RWPE1 (cell line): ENCODE results near the gene BCAS1.
"Not testable (repeated sequence)": the region's sequence is repeated elsewhere in the genome, so short reads cannot be mapped to it uniquely, and the experiment has no call there.

Source experiments
- CTCF ChIA-PET: fragments of 350-600 bp; sonication (Branson Sonifier 250); formaldehyde crosslinking; extraction: SDS; loops from one replicate; lab custom pipeline; 2021; lab: Yijun Ruan, JAX
- POLR2A ChIA-PET: fragments of 400-600 bp; formaldehyde crosslinking; extraction: SDS; loops from one replicate; lab custom pipeline; 2020; ENCODE audit warnings: antibody characterized with exemption; ENCODE audit not compliant: low non-redundant PET; lab: Yijun Ruan, JAX
- DNase-seq: peaks from one replicate; pipeline ENCODE4 v3.0.0; 2012; ENCODE audit warnings: low spot score
- H3K27ac ChIP-seq: fragments of 450-650 bp; 2 replicates; pipeline ENCODE4 v1.5.1; 2017
- CTCF ChIP-seq: fragments of 450-650 bp; conservative IDR thresholded peaks from 2 replicates; pipeline ENCODE4 v1.5.1; 2017; ENCODE audit warnings: low read depth, mild to moderate bottlenecking

The BCAS1 gene

GRCh38 chr20:54011346-54011745 lies 59.0 kb downstream of the BCAS1 start:
- TF ChIP-seq CTCF = no peak
- CTCF ChIA-PET = no interaction called here

GRCh38 chr20:54006216-54006615 lies 64.2 kb downstream of the BCAS1 start:
- H3K27ac ChIP-seq, CTCF ChIA-PET, DNase-seq, POLR2A ChIA-PET: not testable (repeated sequence)

More at GRCh38 chr20:54011346-54011745, 59.0 kb downstream of the BCAS1 start:
- DNase-seq = no peak
- POLR2A ChIA-PET = no interaction called here
- no peak overlapping the region for H3K27ac ChIP-seq

GRCh38 chr20:54005524-54005923 lies 64.9 kb downstream of the BCAS1 start:
- POLR2A ChIA-PET = no interaction called here
- CTCF ChIA-PET = no interaction called here

GRCh38 chr20:54004445-54004844 lies 65.9 kb downstream of the BCAS1 start:
- POLR2A ChIA-PET = no interaction called here
- H3K27ac ChIP-seq = no peak overlapping the region
- CTCF ChIA-PET = interaction anchor here (1.0 kb wide), 1 partner anchor 253 kb away, joined by 4 read pairs; no protein-coding TSS in a partner anchor
- TF ChIP-seq CTCF = no peak
- DNase-seq = no peak

More at GRCh38 chr20:54005524-54005923, 64.9 kb downstream of the BCAS1 start:
- no peak for DNase-seq
- no peak overlapping the region for H3K27ac ChIP-seq
- no peak for TF ChIP-seq CTCF

- TF ChIP-seq CTCF = no peak
- H3K27ac ChIP-seq = no peak overlapping the region
- DNase-seq = no peak
- POLR2A ChIA-PET = no interaction called here
- CTCF ChIA-PET = interaction anchor here (0.5 to 0.7 kb wide), 3 partner anchors 438 to 1333 kb away, joined by 3 to 4 read pairs (median 3); no protein-coding TSS in a partner anchor
Measured at GRCh38 chr20:54002741-54003140, 67.7 kb downstream of the BCAS1 start.

- no peak for TF ChIP-seq CTCF
- no peak for DNase-seq
- POLR2A ChIA-PET = no interaction called here
- no peak overlapping the region for H3K27ac ChIP-seq
- CTCF ChIA-PET = interaction anchor here (0.5 to 0.7 kb wide), 2 partner anchors 437 to 1333 kb away, joined by 3 read pairs; no protein-coding TSS in a partner anchor
Measured at GRCh38 chr20:54002056-54002575, 68.3 kb downstream of the BCAS1 start.

- DNase-seq = no peak
- ChIA-PET POLR2A (no interaction called here), CTCF (no interaction called here)
- H3K27ac ChIP-seq = no peak overlapping the region
- TF ChIP-seq CTCF = no peak
Measured at GRCh38 chr20:54000914-54001313, 69.5 kb downstream of the BCAS1 start.
